Measurements from ENCODE around the gene TMEM37.
"Not testable (repeated sequence)": the region's sequence is repeated elsewhere in the genome, so short reads cannot be mapped to it uniquely, and the experiment has no call there.

The TMEM37 gene

GRCh38 chr2:119431155-119431975 is at the start of gene TMEM37:
TMEM37 (plus strand) TSS chr2:119431854; CDS start chr2:119431904, 50 bp downstream.
- DNase-seq: peak; percentile 46

GRCh38 chr2:119383410-119384140 is 48.1 kb upstream of the TMEM37 start:
- DNase-seq: peak; percentile 36

- DNase-seq: no peak
These were observed 46.7 kb upstream of the TMEM37 start for GRCh38 chr2:119384971-119385370.

- no peak for DNase-seq
These were observed 46.2 kb upstream of the TMEM37 start for GRCh38 chr2:119385466-119385865.

- DNase-seq: peak; percentile 59
These were observed 44.1 kb upstream of the TMEM37 start for GRCh38 chr2:119387381-119388129.

GRCh38 chr2:119389615-119390306 is 41.9 kb upstream of the TMEM37 start:
- DNase-seq: no peak

GRCh38 chr2:119393971-119394748 is 37.5 kb upstream of the TMEM37 start:
- DNase-seq: no peak

GRCh38 chr2:119397196-119397595 is 34.5 kb upstream of the TMEM37 start:
- no peak for DNase-seq

GRCh38 chr2:119402106-119402505 is 29.5 kb upstream of the TMEM37 start:
- DNase-seq: no peak

GRCh38 chr2:119402645-119403560 is 28.8 kb upstream of the TMEM37 start:
- DNase-seq: no peak

GRCh38 chr2:119403618-119404017 is 28.0 kb upstream of the TMEM37 start:
- DNase-seq: not testable (repeated sequence)

GRCh38 chr2:119405151-119405550 is 26.5 kb upstream of the TMEM37 start:
- DNase-seq: no peak

GRCh38 chr2:119407430-119408220 is 24.0 kb upstream of the TMEM37 start:
- peak; percentile 20 for DNase-seq

GRCh38 chr2:119408221-119408619 is 23.4 kb upstream of the TMEM37 start:
- DNase-seq: no peak

GRCh38 chr2:119409506-119409905 is 22.1 kb upstream of the TMEM37 start:
- no peak for DNase-seq

- DNase-seq: no peak
These were observed 16.8 kb upstream of the TMEM37 start for GRCh38 chr2:119414894-119415293.

GRCh38 chr2:119415630-119416029 is 16.0 kb upstream of the TMEM37 start:
- no peak for DNase-seq

GRCh38 chr2:119416299-119416923 is 15.2 kb upstream of the TMEM37 start:
- no peak for DNase-seq

- no peak for DNase-seq
These were observed 13.7 kb upstream of the TMEM37 start for GRCh38 chr2:119417908-119418307.
